SIG-M5 (cell line): ENCODE measurements around the gene MIAT.

Source experiments
- DNase-seq: peaks from one replicate; lab custom pipeline; 2025; lab: John Stamatoyannopoulos, UW

Gene MIAT

DNA sequence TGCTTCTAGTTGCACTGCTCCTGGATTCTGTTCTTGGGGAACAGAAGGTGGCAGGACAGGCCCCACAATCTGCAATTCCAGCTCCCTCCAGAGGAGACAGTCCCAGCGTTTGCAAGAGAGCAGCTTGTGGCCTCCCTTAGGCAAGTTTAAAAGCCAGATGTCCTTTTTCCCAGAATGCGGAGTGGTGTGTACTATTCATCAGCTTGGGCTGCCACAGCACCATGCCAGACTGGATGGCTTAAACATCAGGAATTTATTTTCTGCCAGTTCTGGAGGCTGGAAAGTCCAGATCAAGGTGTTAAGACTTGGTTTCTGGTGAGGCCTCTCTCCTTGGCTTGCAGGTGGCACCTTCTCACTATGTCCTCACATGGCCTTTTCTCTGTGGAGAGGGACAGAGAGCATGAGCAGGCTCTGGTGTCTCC is 11.7 kb downstream of the MIAT start:
- DNase-seq, result no peak

DNA sequence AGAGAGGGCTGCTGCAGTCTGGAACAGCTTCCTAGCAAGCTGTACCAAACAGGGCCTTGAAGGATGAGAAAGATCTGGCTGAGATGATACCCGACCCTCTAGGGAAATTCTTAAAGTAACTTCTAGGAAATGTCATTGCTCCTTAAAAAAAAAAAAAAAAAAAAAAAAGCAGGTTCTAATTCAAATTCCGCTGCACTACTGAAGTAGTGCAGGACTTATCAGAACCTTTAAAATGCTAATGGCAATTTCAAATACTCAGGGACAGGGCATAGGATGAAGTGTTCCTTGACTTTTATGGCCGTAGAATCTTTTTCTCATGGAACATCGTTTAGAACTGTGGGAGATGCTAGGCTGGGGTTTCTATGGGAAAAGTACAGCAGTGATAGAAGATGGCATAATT is 13.1 kb downstream of the MIAT start:
- no peak for DNase-seq

DNA sequence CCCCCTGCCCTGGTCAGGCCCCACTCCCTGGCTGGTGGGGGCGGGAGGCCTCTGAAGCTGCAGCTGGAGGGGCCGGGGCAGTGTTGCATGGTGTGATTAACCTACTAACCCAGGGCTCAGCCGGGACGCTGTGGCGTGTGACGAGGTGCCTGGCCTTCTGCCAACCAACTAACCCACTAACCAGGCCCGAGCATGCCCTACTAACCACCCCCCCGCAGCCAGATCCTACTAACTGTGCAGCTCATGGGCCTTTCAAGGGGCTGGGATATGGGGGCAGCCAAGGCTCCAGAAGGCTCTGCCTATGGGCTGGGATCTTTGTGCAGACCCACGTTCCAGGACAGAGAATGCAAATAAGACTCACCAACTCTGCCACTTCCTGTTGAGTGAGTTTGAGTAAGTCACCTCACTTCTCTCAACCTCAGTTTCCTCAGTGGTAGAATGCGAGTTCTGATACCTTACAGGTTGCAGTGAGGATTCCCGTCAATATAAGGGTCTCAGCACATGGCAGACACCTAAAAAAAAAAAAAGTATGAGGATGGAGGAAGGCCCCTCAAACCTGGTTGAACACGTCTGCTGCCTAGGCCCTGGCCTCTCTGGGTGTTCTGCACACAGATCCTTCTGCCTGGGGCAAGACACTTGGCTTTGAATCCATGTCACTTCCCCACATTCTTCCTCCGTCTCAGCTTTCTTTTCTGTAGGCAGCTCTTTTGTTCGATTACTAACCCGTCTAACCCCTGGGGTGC is 14.1 kb downstream of the MIAT start:
- no peak for DNase-seq

GRCh38 chr22:26672060-26672471 is 14.7 kb downstream of the MIAT start:
- no peak for DNase-seq

DNA sequence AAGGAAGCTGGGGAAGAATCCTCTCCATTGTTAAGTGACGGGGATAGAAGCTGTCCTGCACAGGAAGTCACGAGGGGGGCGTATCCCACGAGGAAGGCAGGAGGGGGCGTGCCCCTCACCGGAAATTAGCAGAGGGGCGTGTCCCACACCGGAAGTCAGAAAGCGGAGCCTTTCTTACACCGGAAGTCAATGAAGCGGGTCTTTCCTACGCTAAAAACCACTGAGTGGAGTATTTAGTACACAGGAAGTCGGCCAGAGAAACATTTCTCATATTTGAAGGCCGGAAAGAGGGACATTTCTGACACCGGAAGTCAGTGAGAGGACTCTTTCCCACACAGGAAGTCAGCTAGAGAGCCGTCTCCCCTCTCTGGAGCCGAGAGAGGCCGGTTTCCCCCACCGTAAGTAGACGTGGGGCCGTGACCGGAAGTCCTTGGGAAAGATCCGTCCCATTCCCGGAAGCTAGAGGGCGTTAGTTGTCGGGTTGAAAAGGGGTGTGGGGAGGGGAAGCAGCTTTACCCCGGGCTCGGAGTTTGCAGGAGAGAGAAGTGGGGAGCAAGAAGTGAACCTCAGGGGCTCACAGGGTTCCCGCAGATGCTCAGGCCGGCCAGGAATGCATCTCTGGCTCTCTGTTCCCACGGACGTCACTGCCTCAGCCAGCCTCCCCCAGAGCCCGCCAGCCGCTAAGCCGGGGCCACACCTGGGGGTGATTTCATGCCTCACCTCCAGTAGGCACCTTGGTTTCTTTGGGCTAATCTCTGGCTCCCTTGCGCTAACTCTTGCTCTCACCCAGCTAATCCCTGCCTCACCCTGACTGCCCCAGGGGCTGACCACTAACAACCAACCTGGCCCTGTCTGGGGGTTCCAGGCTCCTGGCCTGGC is 15.4 kb downstream of the MIAT start:
- peak; percentile 72 for DNase-seq

- no peak for DNase-seq
Observed at GRCh38 chr22:26673486-26673885, 16.1 kb downstream of the MIAT start.

- no peak for DNase-seq
Observed at GRCh38 chr22:26674211-26675190, 17.1 kb downstream of the MIAT start.

- DNase-seq, result no peak
Observed at GRCh38 chr22:26675687-26676268, 18.4 kb downstream of the MIAT start.

DNA sequence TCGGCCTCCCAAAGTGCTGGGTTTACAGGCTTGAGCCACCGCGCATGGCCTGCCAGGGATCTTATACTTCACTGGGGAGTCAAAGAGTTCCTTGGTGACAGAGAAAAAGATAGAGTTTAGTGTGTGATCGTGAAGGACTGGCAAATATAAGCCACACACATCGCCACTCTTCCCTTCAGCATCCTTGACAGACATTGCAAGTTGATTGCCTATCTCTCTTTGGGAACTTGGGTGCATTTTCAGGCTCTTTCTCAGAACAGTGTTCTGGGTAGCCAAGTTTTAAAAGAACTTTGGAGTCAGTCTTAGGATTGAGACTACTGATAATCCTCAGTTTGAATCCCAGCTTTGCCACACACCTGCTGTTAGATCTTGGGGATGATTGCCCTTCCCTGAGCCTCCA is 19.8 kb downstream of the MIAT start:
- DNase-seq, result no peak

- no peak for DNase-seq
Observed at GRCh38 chr22:26679003-26679629, 21.7 kb downstream of the MIAT start.

DNA sequence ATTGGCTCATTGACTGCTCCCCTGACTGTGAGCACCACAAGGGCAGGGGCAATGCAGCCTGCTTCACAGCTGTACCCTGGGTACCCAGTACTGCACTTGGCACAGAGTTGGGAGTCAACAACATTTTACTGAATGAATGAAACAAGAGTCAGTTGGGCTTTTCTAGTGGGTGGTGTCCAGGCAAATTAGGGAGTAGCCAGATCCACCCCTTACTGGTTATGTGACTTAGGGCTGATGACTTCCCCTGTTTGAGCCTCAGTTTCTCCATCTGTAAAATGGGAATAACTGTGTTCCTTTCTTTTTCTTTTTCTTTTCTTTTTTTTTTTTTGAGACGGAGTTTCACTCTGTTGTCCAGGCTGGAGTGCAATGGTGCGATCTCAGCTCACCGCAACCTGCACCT is 23.1 kb downstream of the MIAT start:
- no peak for DNase-seq

DNA sequence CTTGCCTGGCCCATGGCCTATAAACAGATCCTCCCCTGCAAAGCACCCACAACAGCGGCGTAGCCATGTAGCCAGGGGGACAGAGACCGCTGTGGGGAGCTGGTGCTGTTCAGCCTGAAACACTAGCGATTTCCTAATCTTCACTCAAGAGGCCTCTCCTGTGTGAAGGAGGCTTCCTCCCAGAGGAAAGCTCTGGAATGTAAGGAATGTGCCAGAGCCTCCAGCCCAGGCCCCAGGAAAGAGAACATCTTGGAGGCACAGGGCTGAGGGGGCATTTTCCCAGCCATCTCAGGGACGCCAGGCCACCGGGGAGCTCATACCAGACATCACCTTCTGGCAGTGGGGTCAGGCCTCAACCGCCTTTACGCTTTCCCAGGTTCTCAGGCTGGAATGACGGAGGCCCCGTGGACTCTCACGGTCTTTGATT is 24.0 kb downstream of the MIAT start:
- no peak for DNase-seq

- no peak for DNase-seq
Observed at GRCh38 chr22:26684168-26684567, 26.8 kb downstream of the MIAT start.

- DNase-seq, result no peak
Observed at GRCh38 chr22:26685601-26686000, 28.2 kb downstream of the MIAT start.

DNA sequence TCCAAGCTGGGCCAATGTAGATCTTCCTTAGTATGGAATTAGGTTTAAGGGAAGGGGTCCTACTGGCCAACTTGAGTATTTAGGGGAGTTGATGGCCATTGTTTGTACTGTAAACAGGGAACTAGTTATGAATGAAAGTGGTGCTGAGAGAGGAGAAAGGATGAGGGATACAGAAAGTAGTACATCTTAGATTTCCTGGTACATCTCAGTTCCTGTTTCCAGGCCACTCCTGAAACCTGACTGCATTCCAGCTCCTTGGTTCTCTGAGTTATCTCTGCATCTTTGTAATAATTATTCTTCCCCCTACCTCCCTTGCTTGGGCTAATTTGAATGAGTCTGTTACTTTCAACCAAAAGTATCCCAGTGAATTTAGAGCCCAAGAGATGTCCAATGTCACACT is 30.1 kb downstream of the MIAT start:
- no peak for DNase-seq

DNA sequence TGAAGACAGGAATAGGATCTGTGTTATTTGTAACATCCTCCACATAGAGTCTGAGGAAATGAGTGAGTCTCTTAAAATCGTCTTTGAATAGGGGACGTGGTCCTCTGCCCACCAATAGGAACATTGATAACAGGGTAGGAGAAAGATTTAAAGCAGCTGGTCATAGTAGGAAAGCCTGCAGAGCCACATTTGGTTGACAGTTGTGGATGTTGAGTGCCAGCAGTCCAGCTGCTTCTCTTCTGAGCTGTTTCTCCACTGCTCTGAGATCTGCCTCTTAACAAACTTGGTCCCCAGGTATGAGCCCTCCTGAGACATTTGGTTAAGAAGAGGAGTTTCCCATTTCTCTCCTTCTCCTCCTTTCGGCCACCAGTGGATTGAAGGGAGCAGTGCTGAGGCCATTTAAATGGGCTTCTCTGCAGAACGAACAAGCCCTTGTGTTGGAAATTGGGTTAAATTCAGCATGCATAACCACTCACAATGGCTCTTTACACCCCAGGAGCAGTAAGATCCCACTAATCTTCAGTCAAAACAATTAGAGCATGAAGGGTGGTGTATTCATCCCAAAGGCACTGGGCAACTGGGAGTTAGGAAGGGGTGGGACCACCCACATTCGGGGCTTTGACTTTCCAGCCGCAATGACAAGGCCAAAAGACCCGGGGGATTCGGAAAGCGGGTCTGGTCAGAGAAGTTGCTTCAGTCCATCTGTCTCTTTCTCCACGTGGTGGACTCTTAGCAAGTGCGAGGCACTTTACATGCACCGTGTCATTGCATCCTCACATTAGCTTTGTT is 32.3 kb downstream of the MIAT start:
- DNase-seq, result no peak

- DNase-seq, result no peak
Observed at GRCh38 chr22:26690654-26691376, 33.4 kb downstream of the MIAT start.

GRCh38 chr22:26691377-26691716 is 34.0 kb downstream of the MIAT start:
- DNase-seq, result no peak

- no peak for DNase-seq
Observed at GRCh38 chr22:26692215-26692614, 34.8 kb downstream of the MIAT start.

- no peak for DNase-seq
Observed at GRCh38 chr22:26697151-26697550, 39.8 kb downstream of the MIAT start.
